Lower lobe of right lung (tissue), 2 donors: Measurements from ENCODE around the gene LRRD1. TPM values are rescaled to one million over a fixed set of nuclear protein-coding genes. Genes with fewer than 3 reads are reported as not detected.
"Not testable (repeated sequence)": the region's sequence is repeated elsewhere in the genome, so short reads cannot be mapped to it uniquely, and the experiment has no call there.

Experiments used
- ATAC-seq, 2 donors: fragments of 200-7000 bp; cut with Tn5 transposase; one replicate each; pipeline ENCODE4 v1.9.1; 2020 to 2022; ENCODE audit warnings: mild to moderate bottlenecking in 2 of 2, moderate library complexity in 2 of 2
- DNase-seq: peaks from one replicate; pipeline ENCODE4 v3.0.0-alpha.2; 2020
- H3K27ac ChIP-seq: fragments of 200-600 bp; one replicate; pipeline ENCODE4 v1.8.0; 2022
- H3K27me3 ChIP-seq: fragments of 200-600 bp; one replicate; pipeline ENCODE4 v1.8.0; 2022; ENCODE audit warnings: low read depth
- H3K36me3 ChIP-seq: fragments of 200-600 bp; one replicate; pipeline ENCODE4 v1.8.0; 2022; ENCODE audit warnings: mild to moderate bottlenecking
- H3K4me1 ChIP-seq: fragments of 200-600 bp; one replicate; pipeline ENCODE4 v1.8.0; 2022
- H3K4me3 ChIP-seq: fragments of 200-600 bp; one replicate; pipeline ENCODE4 v1.8.0; 2022; ENCODE audit warnings: mild to moderate bottlenecking
- H3K9me3 ChIP-seq: fragments of 200-600 bp; one replicate; pipeline ENCODE4 v1.8.0; 2022
- CTCF ChIP-seq: fragments of 200-600 bp; IDR thresholded peaks from one replicate; pipeline ENCODE4 v1.8.0; 2022; ENCODE audit warnings: antibody characterized with exemption, mild to moderate bottlenecking
- intact Hi-C: fragments of 100-400 bp; cut with DNase I; formaldehyde crosslinking; loops from one replicate; pipeline ENCODE4 v1.11.0; 2022
- total RNA-seq: library from RNA; stranded (reverse); fragmentation: NEBNext Ultra II Directional; extraction: Animal tissue kit (Norgen Biotek cat#: 25700); gene quantifications from one replicate; pipeline ENCODE4 v1.2.1, GENCODE V29; 2021
- donor health status: DM: no; HTN: yes; CAD: no; lungs with severe emphysema.

The LRRD1 gene
- total RNA-seq, 1 donor from 2014 or later: not detected

GRCh38 chr7:92206672-92207071 lies 27.7 kb upstream of the LRRD1 start:
- intact Hi-C loops: no loop called here
- Histone ChIP-seq H3K36me3 (peaks cover 73% of the 10 kb centered on the region), H3K27ac (no peak overlapping the region), H3K27me3 (no peaks in the 10 kb centered on the region), H3K4me3 (no peak overlapping the region), H3K9me3 (peaks cover 6% of the 10 kb centered on the region), H3K4me1 (no peaks in the 10 kb centered on the region)
- no peak for DNase-seq
- ATAC-seq: no peak
- TF ChIP-seq CTCF: no peak

- H3K36me3 ChIP-seq: peaks cover 73% of the 10 kb centered on the region
Observed at GRCh38 chr7:92205987-92206386, 27.0 kb upstream of the LRRD1 start.

GRCh38 chr7:92200791-92201190 lies 21.8 kb upstream of the LRRD1 start:
- no peak overlapping the region for H3K27ac ChIP-seq
- DNase-seq: no peak
- no peaks in the 10 kb centered on the region for H3K4me1 ChIP-seq
- peaks cover 77% of the 10 kb centered on the region for H3K36me3 ChIP-seq
- H3K9me3 ChIP-seq: no peaks in the 10 kb centered on the region
- no peaks in the 10 kb centered on the region for H3K27me3 ChIP-seq
- intact Hi-C loops: no loop called here
- H3K4me3 ChIP-seq: no peak overlapping the region
- no peak for TF ChIP-seq CTCF
- ATAC-seq: no peak

More at GRCh38 chr7:92205987-92206386, 27.0 kb upstream of the LRRD1 start:
- Histone ChIP-seq H3K4me3 (no peak overlapping the region), H3K27ac (no peak overlapping the region), H3K27me3 (no peaks in the 10 kb centered on the region), H3K4me1 (no peaks in the 10 kb centered on the region), H3K9me3 (peaks cover 6% of the 10 kb centered on the region)
- TF ChIP-seq CTCF: no peak
- ATAC-seq: no peak
- DNase-seq: no peak
- intact Hi-C loops: no loop called here

- no peak for DNase-seq
- H3K27me3 ChIP-seq: no peaks in the 10 kb centered on the region
- H3K4me3 ChIP-seq: no peak overlapping the region
- peaks cover 6% of the 10 kb centered on the region for H3K36me3 ChIP-seq
- no peaks in the 10 kb centered on the region for H3K9me3 ChIP-seq
- H3K4me1 ChIP-seq: no peaks in the 10 kb centered on the region
- ATAC-seq: no peak
- no peak overlapping the region for H3K27ac ChIP-seq
- TF ChIP-seq CTCF: no peak
- intact Hi-C loops: no loop called here
Observed at GRCh38 chr7:92192326-92192725, 13.4 kb upstream of the LRRD1 start.

- H3K4me1 ChIP-seq, intact Hi-C loops, DNase-seq, H3K27me3 ChIP-seq, H3K9me3 ChIP-seq, H3K36me3 ChIP-seq, H3K27ac ChIP-seq, ATAC-seq, H3K4me3 ChIP-seq: not testable (repeated sequence)
Observed at GRCh38 chr7:92189246-92189645, 10.3 kb upstream of the LRRD1 start.

GRCh38 chr7:92184294-92184693 lies 5.4 kb upstream of the LRRD1 start:
- intact Hi-C loops, H3K4me1 ChIP-seq, ATAC-seq, DNase-seq, H3K9me3 ChIP-seq, H3K36me3 ChIP-seq, H3K4me3 ChIP-seq, H3K27me3 ChIP-seq, H3K27ac ChIP-seq: not testable (repeated sequence)

- no peak for ATAC-seq
- Histone ChIP-seq H3K4me3 (no peak overlapping the region), H3K27ac (no peak overlapping the region), H3K9me3 (no peaks in the 10 kb centered on the region), H3K4me1 (no peaks in the 10 kb centered on the region), H3K36me3 (no peaks in the 10 kb centered on the region), H3K27me3 (no peaks in the 10 kb centered on the region)
- TF ChIP-seq CTCF: no peak
- no peak for DNase-seq
- intact Hi-C loops: no loop called here
Observed at GRCh38 chr7:92177362-92177761, 1.6 kb downstream of the LRRD1 start.

- DNase-seq, H3K27ac ChIP-seq, H3K4me1 ChIP-seq, H3K27me3 ChIP-seq, H3K36me3 ChIP-seq, H3K9me3 ChIP-seq, intact Hi-C loops, ATAC-seq, H3K4me3 ChIP-seq: not testable (repeated sequence)
Observed at GRCh38 chr7:92169529-92169928, 9.4 kb downstream of the LRRD1 start.
